ENCODE measurements around the gene GPAT3. TPM values are rescaled to one million over a fixed set of nuclear protein-coding genes. Genes with fewer than 3 reads are reported as not detected.
A peak's percentile ranks its signal among the peaks of the same experiment; 100 is the strongest.

The GPAT3 gene
- total RNA-seq, 1 experiment from 2014 or later: 34.2 TPM

DNA sequence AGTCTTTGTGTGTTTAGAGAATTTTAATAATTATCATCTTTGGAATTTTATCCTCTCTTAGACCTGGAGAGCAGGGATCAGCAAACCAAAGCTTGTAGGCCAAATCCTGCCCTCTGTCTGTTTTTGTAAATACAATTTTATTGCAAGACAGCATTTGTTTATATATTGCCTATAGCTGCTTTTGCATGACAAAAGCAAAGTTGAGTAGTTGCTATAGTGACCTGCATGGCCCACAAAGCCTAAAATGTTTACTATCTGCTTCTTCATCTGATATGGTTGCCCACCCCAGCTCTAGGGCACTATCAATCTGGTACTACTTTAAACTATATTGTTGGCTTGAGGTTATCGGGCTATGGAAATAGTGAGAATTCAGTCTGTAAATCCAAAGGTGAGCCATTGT lies 80.3 kb downstream of the GPAT3 start:
- Histone ChIP-seq H3K36me3 (ENCODE audit: low read depth, low read length) (no peaks in the 10 kb centered on the region), H3K4me1 (ENCODE audit: insufficient read depth, low read length) (peaks cover 23% of the 10 kb centered on the region), H3K4me3 (ENCODE audit: low read length) (no peak overlapping the region), H3K9ac (ENCODE audit: low read length) (no peak overlapping the region), H4K20me1 (ENCODE audit: low read length) (no peaks in the 10 kb centered on the region), H3K27me3 (ENCODE audit: low read length) (no peaks in the 10 kb centered on the region), H3K9me3 (ENCODE audit: low read length) (peaks cover 5% of the 10 kb centered on the region; the same call in 1 of the 2 replicates), H3K27ac (ENCODE audit: low read length) (no peak overlapping the region), H3K9me2 (replicated peaks; ENCODE audit: low read length) (no peaks in the 10 kb centered on the region), H2AFZ (ENCODE audit: low read length) (no peak overlapping the region), H3F3A (ENCODE audit: low read length, unreplicated experiment) (peaks cover 4% of the 10 kb centered on the region), H3K4me2 (ENCODE audit: low read length) (no peak overlapping the region), H3K79me2 (ENCODE audit: low read length) (no peaks in the 10 kb centered on the region)
- POLR2A ChIA-PET (ENCODE audit: unreplicated experiment): no interaction called here
- intact Hi-C loops (cut with micrococcal nuclease): loop anchor here (5.0 kb wide), 1 partner anchor 79 kb away; the partner anchor contains the start of gene GPAT3
- TF ChIP-seq, protein P1, sequence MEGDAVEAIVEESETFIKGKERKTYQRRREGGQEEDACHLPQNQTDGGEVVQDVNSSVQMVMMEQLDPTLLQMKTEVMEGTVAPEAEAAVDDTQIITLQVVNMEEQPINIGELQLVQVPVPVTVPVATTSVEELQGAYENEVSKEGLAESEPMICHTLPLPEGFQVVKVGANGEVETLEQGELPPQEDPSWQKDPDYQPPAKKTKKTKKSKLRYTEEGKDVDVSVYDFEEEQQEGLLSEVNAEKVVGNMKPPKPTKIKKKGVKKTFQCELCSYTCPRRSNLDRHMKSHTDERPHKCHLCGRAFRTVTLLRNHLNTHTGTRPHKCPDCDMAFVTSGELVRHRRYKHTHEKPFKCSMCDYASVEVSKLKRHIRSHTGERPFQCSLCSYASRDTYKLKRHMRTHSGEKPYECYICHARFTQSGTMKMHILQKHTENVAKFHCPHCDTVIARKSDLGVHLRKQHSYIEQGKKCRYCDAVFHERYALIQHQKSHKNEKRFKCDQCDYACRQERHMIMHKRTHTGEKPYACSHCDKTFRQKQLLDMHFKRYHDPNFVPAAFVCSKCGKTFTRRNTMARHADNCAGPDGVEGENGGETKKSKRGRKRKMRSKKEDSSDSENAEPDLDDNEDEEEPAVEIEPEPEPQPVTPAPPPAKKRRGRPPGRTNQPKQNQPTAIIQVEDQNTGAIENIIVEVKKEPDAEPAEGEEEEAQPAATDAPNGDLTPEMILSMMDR (conservative IDR thresholded peaks at IDR 0.05; ENCODE audit: low read depth, low read length): no peak
- TF ChIP-seq EZH2 (IDR thresholded peaks at IDR 0.05; ENCODE audit: low read length, unreplicated experiment) (no peak), EZH2phosphoT487 (IDR thresholded peaks at IDR 0.05; ENCODE audit: borderline replicate concordance, low read length) (no peak)
- no TSS peak for BruUV-seq (replicated peaks)
- CTCF ChIA-PET: no interaction called here
- no peak for ATAC-seq
- no peak for DNase-seq

DNA sequence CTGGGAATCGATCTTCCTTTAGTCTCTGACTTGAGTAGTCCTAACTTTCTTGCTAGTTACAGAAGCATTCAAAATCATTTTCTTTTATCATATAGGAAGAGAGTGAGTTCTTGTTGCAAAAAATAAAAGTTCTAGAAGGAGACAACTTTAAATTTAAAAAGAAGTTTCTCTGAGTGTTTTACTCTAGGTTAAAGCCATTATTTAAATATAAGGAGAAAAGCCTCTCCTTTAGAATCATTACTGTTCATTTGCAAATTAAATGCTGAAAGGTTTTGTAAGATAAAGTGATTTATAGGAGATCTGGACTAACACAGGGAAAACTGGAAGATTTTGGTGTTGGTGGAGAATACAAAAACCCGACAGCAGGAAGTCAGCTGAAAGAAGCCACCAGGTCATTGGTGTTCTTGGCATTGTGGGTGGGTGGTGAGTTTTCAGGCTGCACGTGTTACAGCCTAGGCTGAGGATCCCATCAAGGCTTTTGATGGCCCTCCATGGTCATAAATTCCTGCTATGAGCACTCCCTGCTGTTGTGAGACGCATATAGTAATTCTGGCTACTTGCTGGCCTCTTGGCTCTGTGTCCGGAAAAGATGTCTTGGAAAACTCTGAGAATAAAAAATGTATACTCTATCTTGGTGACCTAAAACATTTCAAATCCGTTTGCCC lies 81.6 kb downstream of the GPAT3 start:
- Histone ChIP-seq H3F3A (ENCODE audit: low read length, unreplicated experiment) (peaks cover 4% of the 10 kb centered on the region), H4K20me1 (ENCODE audit: low read length) (no peaks in the 10 kb centered on the region), H3K27ac (ENCODE audit: low read length) (no peak overlapping the region), H3K9me3 (ENCODE audit: low read length) (peaks cover 5% of the 10 kb centered on the region), H3K9ac (ENCODE audit: low read length) (no peak overlapping the region), H3K79me2 (ENCODE audit: low read length) (no peaks in the 10 kb centered on the region), H3K4me3 (ENCODE audit: low read length) (no peak overlapping the region), H3K9me2 (replicated peaks; ENCODE audit: low read length) (no peaks in the 10 kb centered on the region), H3K4me2 (ENCODE audit: low read length) (no peak overlapping the region), H3K27me3 (ENCODE audit: low read length) (no peaks in the 10 kb centered on the region), H2AFZ (ENCODE audit: low read length) (no peak overlapping the region), H3K36me3 (ENCODE audit: low read depth, low read length) (no peaks in the 10 kb centered on the region), H3K4me1 (ENCODE audit: insufficient read depth, low read length) (peaks cover 23% of the 10 kb centered on the region)
- ChIA-PET POLR2A (ENCODE audit: unreplicated experiment) (no interaction called here), CTCF (no interaction called here)
- DNase-seq: no peak
- TF ChIP-seq, protein P1 (conservative IDR thresholded peaks at IDR 0.05; ENCODE audit: low read depth, low read length): no peak
- no peak for TF ChIP-seq EZH2 (IDR thresholded peaks at IDR 0.05; ENCODE audit: low read length, unreplicated experiment)
- no peak for TF ChIP-seq EZH2phosphoT487 (IDR thresholded peaks at IDR 0.05; ENCODE audit: borderline replicate concordance, low read length)
- no peak for ATAC-seq
- intact Hi-C loops (cut with micrococcal nuclease): loop anchor here (5.0 kb wide), 1 partner anchor 80 kb away; the partner anchor contains the start of gene GPAT3
- BruUV-seq (replicated peaks): no TSS peak

DNA sequence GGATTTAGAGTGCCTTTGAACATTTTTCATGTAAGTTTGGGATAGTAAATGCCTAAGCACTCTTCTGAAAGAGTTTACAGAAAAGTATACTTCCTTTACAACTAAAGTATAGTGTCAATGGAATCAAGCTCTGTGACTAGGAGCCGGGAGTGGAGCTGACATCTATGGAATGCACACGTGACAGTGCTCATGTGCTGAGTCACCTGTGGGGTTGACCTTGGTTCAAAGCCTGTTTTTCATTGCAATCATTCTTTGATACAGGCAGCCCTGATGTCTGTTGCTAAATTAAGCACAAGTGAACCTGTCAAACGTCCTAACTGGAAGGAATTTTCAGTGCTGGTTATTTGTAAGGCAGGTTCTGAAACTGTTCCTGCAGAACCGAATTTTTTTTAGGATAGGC lies 82.5 kb downstream of the GPAT3 start:
- Histone ChIP-seq H3K79me2 (ENCODE audit: low read length) (no peaks in the 10 kb centered on the region), H3K27ac (ENCODE audit: low read length) (peak overlapping the region; percentile 77), H3K9me2 (replicated peaks; ENCODE audit: low read length) (no peaks in the 10 kb centered on the region), H3K4me1 (ENCODE audit: insufficient read depth, low read length) (peaks cover 23% of the 10 kb centered on the region), H3K27me3 (ENCODE audit: low read length) (no peaks in the 10 kb centered on the region), H2AFZ (ENCODE audit: low read length) (no peak overlapping the region), H3F3A (ENCODE audit: low read length, unreplicated experiment) (peaks cover 4% of the 10 kb centered on the region), H3K4me3 (ENCODE audit: low read length) (no peak overlapping the region), H3K4me2 (ENCODE audit: low read length) (peak overlapping the region; percentile 67), H3K36me3 (ENCODE audit: low read depth, low read length) (no peaks in the 10 kb centered on the region), H3K9me3 (ENCODE audit: low read length) (peaks cover 5% of the 10 kb centered on the region), H4K20me1 (ENCODE audit: low read length) (no peaks in the 10 kb centered on the region), H3K9ac (ENCODE audit: low read length) (peak overlapping the region; percentile 32)
- ChIA-PET POLR2A (ENCODE audit: unreplicated experiment) (interaction anchor here (0.6 kb wide), 1 partner anchor 270 kb away, joined by 3 read pairs; no protein-coding TSS in a partner anchor), CTCF (no interaction called here)
- peak; percentile 75 for DNase-seq
- TF ChIP-seq EZH2 (IDR thresholded peaks at IDR 0.05; ENCODE audit: low read length, unreplicated experiment) (no peak), EZH2phosphoT487 (IDR thresholded peaks at IDR 0.05; ENCODE audit: borderline replicate concordance, low read length) (no peak)
- TF ChIP-seq, protein P1 (conservative IDR thresholded peaks at IDR 0.05; ENCODE audit: low read depth, low read length): no peak
- peak; percentile 70 for ATAC-seq
- intact Hi-C loops (cut with micrococcal nuclease): loop anchor here (5.0 kb wide), 1 partner anchor 81 kb away; the partner anchor contains the start of gene GPAT3
- no TSS peak for BruUV-seq (replicated peaks)

All from PC-3 (cell line).